ENCODE data around the gene DNAJA3. TPM values are rescaled to one million over a fixed set of nuclear protein-coding genes. Genes with fewer than 3 reads are reported as not detected.

DNAJA3 gene
- total and polyA plus RNA-seq, 10 of the 15 experiments (the other 5 are each of a cell fraction or from before 2014, with no cell fraction given): 8.4 to 141 (median 60.8) TPM

DNA sequence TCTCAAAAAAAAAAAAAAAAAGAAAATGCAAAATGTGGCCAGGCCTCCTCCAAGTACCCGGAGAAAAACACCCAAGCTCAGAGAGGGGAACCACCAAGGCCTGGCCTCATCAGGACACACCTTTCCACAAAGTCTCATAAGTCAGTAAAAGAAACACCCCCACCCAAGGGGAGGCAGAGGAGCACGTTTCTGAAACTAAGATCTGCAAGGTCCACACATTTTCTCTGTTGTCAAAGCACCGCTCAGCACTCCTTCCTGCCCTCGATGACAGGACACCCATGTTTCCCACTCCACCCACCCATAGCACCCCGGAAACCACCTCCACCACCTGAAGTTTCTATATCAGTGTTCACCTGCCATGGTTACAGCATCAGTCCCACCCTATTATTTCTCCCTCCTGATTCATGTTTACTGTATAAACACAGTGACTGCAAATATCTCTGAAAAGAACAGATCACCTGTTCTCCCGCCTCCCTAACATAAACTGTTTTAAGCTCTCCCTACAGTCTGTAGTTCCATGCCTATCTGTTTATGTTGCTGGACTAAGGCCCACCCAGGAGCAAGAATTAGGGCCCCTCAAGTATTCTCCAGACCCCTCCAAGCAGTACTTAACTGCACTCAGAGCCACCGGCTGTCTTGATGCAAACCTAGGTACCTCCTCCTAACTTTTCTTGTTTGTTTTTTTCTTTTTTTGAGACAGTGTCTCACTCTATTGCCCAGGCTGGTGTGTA lies 11.3 kb upstream of the DNAJA3 start (continued):
- TF ChIP-seq, protein P1, sequence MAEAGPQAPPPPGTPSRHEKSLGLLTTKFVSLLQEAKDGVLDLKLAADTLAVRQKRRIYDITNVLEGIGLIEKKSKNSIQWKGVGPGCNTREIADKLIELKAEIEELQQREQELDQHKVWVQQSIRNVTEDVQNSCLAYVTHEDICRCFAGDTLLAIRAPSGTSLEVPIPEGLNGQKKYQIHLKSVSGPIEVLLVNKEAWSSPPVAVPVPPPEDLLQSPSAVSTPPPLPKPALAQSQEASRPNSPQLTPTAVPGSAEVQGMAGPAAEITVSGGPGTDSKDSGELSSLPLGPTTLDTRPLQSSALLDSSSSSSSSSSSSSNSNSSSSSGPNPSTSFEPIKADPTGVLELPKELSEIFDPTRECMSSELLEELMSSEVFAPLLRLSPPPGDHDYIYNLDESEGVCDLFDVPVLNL (IDR thresholded peaks at IDR 0.05; ENCODE audit: low read depth, low read length): no peak

DNA sequence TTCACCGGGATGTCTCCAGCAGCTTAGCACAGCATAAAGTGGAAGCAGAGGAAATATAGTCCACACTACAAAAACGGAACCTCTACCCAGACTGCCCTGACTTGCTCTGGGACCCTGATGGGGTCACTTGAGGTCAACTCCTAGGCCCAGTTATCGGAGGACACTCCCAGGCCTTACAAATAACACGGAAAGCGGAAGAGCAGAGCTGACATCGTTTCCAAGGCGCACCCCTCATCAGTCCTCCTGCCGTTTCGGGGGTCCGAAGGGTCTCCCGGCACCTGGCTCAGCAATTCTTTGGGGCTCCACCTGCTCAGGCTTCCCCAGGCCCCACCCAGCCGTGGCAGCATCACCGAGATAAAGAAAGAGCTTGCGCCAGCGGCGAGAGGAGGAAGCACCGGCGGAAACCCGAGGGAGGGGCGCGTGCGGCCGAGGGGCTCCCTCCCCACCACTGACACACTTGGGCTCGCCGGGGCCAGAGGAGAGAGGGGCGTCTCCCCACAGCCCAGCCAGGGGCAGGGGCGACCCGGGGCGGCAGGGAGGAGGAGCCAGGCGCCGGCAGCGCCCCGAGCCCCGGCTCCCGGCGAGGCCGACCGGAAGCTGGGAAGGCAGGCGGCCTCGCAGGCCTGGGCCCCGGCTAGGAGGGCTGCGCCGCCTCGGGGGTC lies 10.0 kb upstream of the DNAJA3 start:
- Histone ChIP-seq H3K4me2 (ENCODE audit: control insufficient read depth, insufficient read depth) (peak overlapping the region; percentile 98), H3K4me3 (peak overlapping the region; percentile 92), H3K4me1 (ENCODE audit: control insufficient read depth, insufficient read depth, low read length) (peaks cover 20% of the 10 kb centered on the region), H4K20me1 (ENCODE audit: control insufficient read depth, insufficient read depth) (peaks cover 5% of the 10 kb centered on the region), H3K9me3 (replicated peaks; ENCODE audit: control insufficient read depth, insufficient read depth, low read length) (no peaks in the 10 kb centered on the region), H3K9ac (ENCODE audit: control insufficient read depth, insufficient read depth, low read length) (peak overlapping the region; percentile 79), H3K27me3 (replicated peaks in 1 of 2; ENCODE audit: control insufficient read depth in 2 of 2, insufficient read depth in 2 of 2, low read length in 1 of 2) (no peaks in the 10 kb centered on the region), H3K36me3 (ENCODE audit: control insufficient read depth in 2 of 2, insufficient read depth in 2 of 2, low read length in 1 of 2) (peaks cover 9 to 12% of the 10 kb centered on the region in 2 experiments), H3K27ac (ENCODE audit: control insufficient read depth, insufficient read depth) (peak overlapping the region; percentile 83), H2AFZ (ENCODE audit: control insufficient read depth, low read depth, low read length) (peak overlapping the region; percentile 42), H3K79me2 (ENCODE audit: control insufficient read depth, insufficient read depth, low read length) (peaks cover 38% of the 10 kb centered on the region)
- in situ Hi-C loops (cut with MboI): no loop called here
- intact Hi-C loops (cut with micrococcal nuclease; ENCODE audit: unreplicated experiment): loop anchor here (2.0 kb wide), 1 partner anchor 61 kb away; the partner anchor contains the start of gene HMOX2
- 1% methylated on average over 39 of the region's 44 CpGs for WGBS (ENCODE audit: insufficient coverage, insufficient replicate concordance, low lambda C conversion rate, missing lambda C conversion rate)
- FAIRE-seq (peak; percentile 23), DNase-seq (ENCODE audit: low read depth, low spot score) (no peak), ATAC-seq (peak; percentile 36)
- ChIA-PET CTCF (interaction anchor here (0.6 to 1.6 kb wide), 6 partner anchors 10 to 201 kb away, joined by 3 to 4 read pairs (median 3); no protein-coding TSS in a partner anchor), SMC1A (ENCODE audit: uncharacterized antibody, unreplicated experiment) (interaction anchor here (1.1 to 1.8 kb wide), 3 partner anchors 13 to 90 kb away, joined by 5 to 8 read pairs (median 6); partner anchors contain the start of gene PAM16), POLR2A (interaction anchor here (1.0 to 4.0 kb wide), 5 partner anchors 12 to 200 kb away, joined by 3 to 33 read pairs (median 3); partner anchors contain the start of genes HMOX2 and NMRAL1), RAD21 (ENCODE audit: unreplicated experiment) (interaction anchor here (0.8 to 1.5 kb wide), 4 partner anchors 64 to 209 kb away, joined by 3 to 4 read pairs (median 3); partner anchors contain the start of gene MGRN1)
- BruUV-seq (replicated peaks): no TSS peak
- TF ChIP-seq SPI1 (IDR thresholded peaks at IDR 0.05; ENCODE audit: borderline replicate concordance, insufficient read depth, low read depth, low read length) (peak; percentile 31; the same call in 1 of the 2 replicates), RBBP5 (conservative IDR thresholded peaks at IDR 0.05) (no peak), STAT3 (IDR thresholded peaks at IDR 0.05; ENCODE audit: low read depth, low read length) (no peak), DPF2 (IDR thresholded peaks at IDR 0.05) (peak; percentile 84; the same call in 1 of the 2 replicates), NBN (IDR thresholded peaks at IDR 0.05) (0 out of 2 replicates have a peak, but pooled peaks have one; percentile 40), POLR2AphosphoS5 (IDR thresholded peaks at IDR 0.05; ENCODE audit: low read length) (0 out of 2 replicates have a peak, but pooled peaks have one; percentile 15), KLF5 (IDR thresholded peaks at IDR 0.05; ENCODE audit: partially characterized antibody) (peak; percentile 20), NR2F1 (conservative IDR thresholded peaks at IDR 0.05) (peak; percentile 91), SP1 (IDR thresholded peaks at IDR 0.05; ENCODE audit: low read depth, low read length) (no peak), TBL1XR1 (IDR thresholded peaks at IDR 0.05; ENCODE audit: low read depth, low read length) (peak; percentile 20; the same call in 1 of the 2 replicates), YY1 (IDR thresholded peaks at IDR 0.05; ENCODE audit: low read depth, low read length) (0 out of 2 replicates have a peak, but pooled peaks have one; percentile 8), ZNF217 (IDR thresholded peaks at IDR 0.05) (0 out of 2 replicates have a peak, but pooled peaks have one; percentile 51)
- TF ChIP-seq, protein P2, sequence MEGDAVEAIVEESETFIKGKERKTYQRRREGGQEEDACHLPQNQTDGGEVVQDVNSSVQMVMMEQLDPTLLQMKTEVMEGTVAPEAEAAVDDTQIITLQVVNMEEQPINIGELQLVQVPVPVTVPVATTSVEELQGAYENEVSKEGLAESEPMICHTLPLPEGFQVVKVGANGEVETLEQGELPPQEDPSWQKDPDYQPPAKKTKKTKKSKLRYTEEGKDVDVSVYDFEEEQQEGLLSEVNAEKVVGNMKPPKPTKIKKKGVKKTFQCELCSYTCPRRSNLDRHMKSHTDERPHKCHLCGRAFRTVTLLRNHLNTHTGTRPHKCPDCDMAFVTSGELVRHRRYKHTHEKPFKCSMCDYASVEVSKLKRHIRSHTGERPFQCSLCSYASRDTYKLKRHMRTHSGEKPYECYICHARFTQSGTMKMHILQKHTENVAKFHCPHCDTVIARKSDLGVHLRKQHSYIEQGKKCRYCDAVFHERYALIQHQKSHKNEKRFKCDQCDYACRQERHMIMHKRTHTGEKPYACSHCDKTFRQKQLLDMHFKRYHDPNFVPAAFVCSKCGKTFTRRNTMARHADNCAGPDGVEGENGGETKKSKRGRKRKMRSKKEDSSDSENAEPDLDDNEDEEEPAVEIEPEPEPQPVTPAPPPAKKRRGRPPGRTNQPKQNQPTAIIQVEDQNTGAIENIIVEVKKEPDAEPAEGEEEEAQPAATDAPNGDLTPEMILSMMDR (IDR thresholded peaks at IDR 0.05 in 2 of 3, conservative IDR thresholded peaks at IDR 0.05 in 1 of 3; ENCODE audit: control insufficient read depth in 2 of 3, extremely low read depth in 1 of 3, insufficient read depth in 1 of 3, low read depth in 3 of 3, low read length in 3 of 3): 0 out of 6 replicates have a peak, but pooled peaks of 1 of the 3 experiments have one; percentile 5
- TF ChIP-seq, protein P3, sequence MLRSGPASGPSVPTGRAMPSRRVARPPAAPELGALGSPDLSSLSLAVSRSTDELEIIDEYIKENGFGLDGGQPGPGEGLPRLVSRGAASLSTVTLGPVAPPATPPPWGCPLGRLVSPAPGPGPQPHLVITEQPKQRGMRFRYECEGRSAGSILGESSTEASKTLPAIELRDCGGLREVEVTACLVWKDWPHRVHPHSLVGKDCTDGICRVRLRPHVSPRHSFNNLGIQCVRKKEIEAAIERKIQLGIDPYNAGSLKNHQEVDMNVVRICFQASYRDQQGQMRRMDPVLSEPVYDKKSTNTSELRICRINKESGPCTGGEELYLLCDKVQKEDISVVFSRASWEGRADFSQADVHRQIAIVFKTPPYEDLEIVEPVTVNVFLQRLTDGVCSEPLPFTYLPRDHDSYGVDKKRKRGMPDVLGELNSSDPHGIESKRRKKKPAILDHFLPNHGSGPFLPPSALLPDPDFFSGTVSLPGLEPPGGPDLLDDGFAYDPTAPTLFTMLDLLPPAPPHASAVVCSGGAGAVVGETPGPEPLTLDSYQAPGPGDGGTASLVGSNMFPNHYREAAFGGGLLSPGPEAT (IDR thresholded peaks at IDR 0.05; ENCODE audit: low read depth): 0 out of 2 replicates have a peak, but pooled peaks have one; percentile 25
- TF ChIP-seq, protein P4, sequence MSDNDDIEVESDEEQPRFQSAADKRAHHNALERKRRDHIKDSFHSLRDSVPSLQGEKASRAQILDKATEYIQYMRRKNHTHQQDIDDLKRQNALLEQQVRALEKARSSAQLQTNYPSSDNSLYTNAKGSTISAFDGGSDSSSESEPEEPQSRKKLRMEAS (IDR thresholded peaks at IDR 0.05; ENCODE audit: low read depth, low read length): peak; percentile 17; the same call in 1 of the 2 replicates

All from GM12878 (cell line).